Smooth muscle cell (in vitro differentiated cells): Measurements from ENCODE around the gene FRYL. TPM values are rescaled to one million over a fixed set of nuclear protein-coding genes. Genes with fewer than 3 reads are reported as not detected.

Source experiments
- DNase-seq: peaks from one replicate; lab custom pipeline; 2025; ENCODE audit not compliant: unreplicated experiment; lab: John Stamatoyannopoulos, UW
- H2AFZ ChIP-seq: fragments of 200-600 bp; sonication (generic); 2 replicates; pipeline ENCODE4 v1.6.0; 2016; ENCODE audit warnings: antibody characterized with exemption, low read depth, mild to moderate bottlenecking
- H3F3A ChIP-seq: fragments of 200-600 bp; sonication (generic); 2 replicates; pipeline ENCODE4 v1.6.0; 2017; ENCODE audit warnings: antibody characterized with exemption, low read depth
- H3K27ac ChIP-seq: fragments of 200-600 bp; sonication (generic); 2 replicates; pipeline ENCODE4 v1.5.1; 2016; ENCODE audit warnings: low read depth, mild to moderate bottlenecking
- H3K27me3 ChIP-seq: fragments of 200-600 bp; sonication (generic); 2 replicates; pipeline ENCODE4 v1.6.1; 2016; ENCODE audit warnings: low read depth, mild to moderate bottlenecking
- H3K36me3 ChIP-seq: fragments of 200-600 bp; sonication (generic); 2 replicates; pipeline ENCODE4 v1.5.1; 2016; ENCODE audit warnings: low read depth
- H3K4me1 ChIP-seq: fragments of 200-600 bp; sonication (generic); 2 replicates; pipeline ENCODE4 v1.5.1; 2016; ENCODE audit warnings: low read depth
- H3K4me2 ChIP-seq: fragments of 200-600 bp; sonication (generic); 2 replicates; pipeline ENCODE4 v1.6.0; 2016; ENCODE audit warnings: mild to moderate bottlenecking
- H3K4me3 ChIP-seq: fragments of 200-600 bp; sonication (generic); 2 replicates; pipeline ENCODE4 v1.5.1; 2016; ENCODE audit warnings: mild to moderate bottlenecking
- H3K79me2 ChIP-seq: fragments of 200-600 bp; sonication (generic); 2 replicates; pipeline ENCODE4 v1.6.0; 2016; ENCODE audit warnings: low read depth, mild to moderate bottlenecking
- H3K9ac ChIP-seq: fragments of 200-600 bp; sonication (generic); 2 replicates; pipeline ENCODE4 v1.6.0; 2016; ENCODE audit warnings: low read depth
- H3K9me3 ChIP-seq: fragments of 200-600 bp; sonication (generic); replicated peaks from 2 replicates; pipeline ENCODE4 v1.5.1; 2016; ENCODE audit warnings: low read depth
- H4K20me1 ChIP-seq: fragments of 200-600 bp; sonication (generic); 2 replicates; pipeline ENCODE4 v1.6.0; 2016; ENCODE audit warnings: low read depth
- WGBS: methylation state at CpG from one replicate; pipeline ENCODE4 v1.1.7; 2016; ENCODE audit warnings: low lambda C conversion rate; 5-methylcytosine and 5-hydroxymethylcytosine counted together
- polyA plus RNA-seq: library from polyadenylated mRNA; unstranded; fragments of >200 nt; fragmentation: Nextera tagmentation; extraction: Ambion mirVana; gene quantifications from 2 replicates; pipeline ENCODE4 v1.2.1, GENCODE V29; 2016
- total RNA-seq: library from RNA; depleted of rRNA; stranded (reverse); fragments of >200 nt; gene quantifications from 2 replicates; pipeline ENCODE4 v1.2.3, GENCODE V29; 2014
- TF ChIP-seq, protein P1 (sequence below): fragments of 200-600 bp; sonication (generic); IDR thresholded peaks from 2 replicates; pipeline ENCODE4 v1.5.1; 2017; ENCODE audit warnings: borderline replicate concordance, mild to moderate bottlenecking, antibody characterized with exemption; ENCODE audit not compliant: insufficient read depth, poor library complexity, severe bottlenecking

Gene FRYL
- total and polyA plus RNA-seq, 2 experiments from 2014 or later, result 14.9 to 56.6 TPM

DNA sequence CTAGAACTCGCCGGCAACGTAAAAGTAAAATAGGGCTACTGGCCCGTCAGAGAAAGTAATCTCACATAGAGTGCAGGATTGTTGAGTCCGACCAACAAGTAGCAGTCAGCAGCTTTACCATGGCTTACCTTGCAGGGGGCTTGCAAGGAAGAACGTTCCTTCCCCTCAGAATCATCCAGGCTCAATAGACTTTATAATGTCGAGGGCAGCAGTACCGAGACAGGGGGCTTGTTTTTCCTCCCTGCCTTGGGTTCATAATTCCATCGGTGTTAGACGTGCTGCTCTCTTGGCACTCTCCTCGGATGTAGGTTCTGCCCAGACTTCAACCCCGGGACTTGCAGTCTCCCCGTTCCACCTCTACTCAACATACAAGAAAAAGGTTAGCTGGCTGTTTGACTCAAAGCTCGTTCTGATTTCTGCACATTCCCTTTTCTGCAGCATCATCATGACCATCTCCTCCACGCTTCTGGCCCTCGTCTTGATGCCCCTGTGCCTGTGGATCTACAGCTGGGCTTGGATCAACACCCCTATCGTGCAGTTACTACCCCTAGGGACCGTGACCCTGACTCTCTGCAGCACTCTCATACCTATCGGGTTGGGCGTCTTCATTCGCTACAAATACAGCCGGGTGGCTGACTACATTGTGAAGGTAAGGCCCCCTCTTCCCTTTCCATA is 295.4 kb downstream of the FRYL start:
- no peaks in the 10 kb centered on the region for H3K4me1 ChIP-seq
- no peaks in the 10 kb centered on the region for H3K9me3 ChIP-seq
- no peak overlapping the region for H3K4me3 ChIP-seq
- no peak overlapping the region for H3K4me2 ChIP-seq
- H3K36me3 ChIP-seq, result no peaks in the 10 kb centered on the region
- DNase-seq, result no peak
- H3K27me3 ChIP-seq, result peaks cover 100% of the 10 kb centered on the region
- H3K27ac ChIP-seq, result no peak overlapping the region
- no peaks in the 10 kb centered on the region for H3K79me2 ChIP-seq
- H3F3A ChIP-seq, result no peaks in the 10 kb centered on the region
- TF ChIP-seq, protein P1, sequence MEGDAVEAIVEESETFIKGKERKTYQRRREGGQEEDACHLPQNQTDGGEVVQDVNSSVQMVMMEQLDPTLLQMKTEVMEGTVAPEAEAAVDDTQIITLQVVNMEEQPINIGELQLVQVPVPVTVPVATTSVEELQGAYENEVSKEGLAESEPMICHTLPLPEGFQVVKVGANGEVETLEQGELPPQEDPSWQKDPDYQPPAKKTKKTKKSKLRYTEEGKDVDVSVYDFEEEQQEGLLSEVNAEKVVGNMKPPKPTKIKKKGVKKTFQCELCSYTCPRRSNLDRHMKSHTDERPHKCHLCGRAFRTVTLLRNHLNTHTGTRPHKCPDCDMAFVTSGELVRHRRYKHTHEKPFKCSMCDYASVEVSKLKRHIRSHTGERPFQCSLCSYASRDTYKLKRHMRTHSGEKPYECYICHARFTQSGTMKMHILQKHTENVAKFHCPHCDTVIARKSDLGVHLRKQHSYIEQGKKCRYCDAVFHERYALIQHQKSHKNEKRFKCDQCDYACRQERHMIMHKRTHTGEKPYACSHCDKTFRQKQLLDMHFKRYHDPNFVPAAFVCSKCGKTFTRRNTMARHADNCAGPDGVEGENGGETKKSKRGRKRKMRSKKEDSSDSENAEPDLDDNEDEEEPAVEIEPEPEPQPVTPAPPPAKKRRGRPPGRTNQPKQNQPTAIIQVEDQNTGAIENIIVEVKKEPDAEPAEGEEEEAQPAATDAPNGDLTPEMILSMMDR, result no peak
- H2AFZ ChIP-seq, result no peak overlapping the region
- no peak overlapping the region for H3K9ac ChIP-seq
- WGBS, result 66% methylated on average over 22 of the region's 22 CpGs
- H4K20me1 ChIP-seq, result no peaks in the 10 kb centered on the region

DNA sequence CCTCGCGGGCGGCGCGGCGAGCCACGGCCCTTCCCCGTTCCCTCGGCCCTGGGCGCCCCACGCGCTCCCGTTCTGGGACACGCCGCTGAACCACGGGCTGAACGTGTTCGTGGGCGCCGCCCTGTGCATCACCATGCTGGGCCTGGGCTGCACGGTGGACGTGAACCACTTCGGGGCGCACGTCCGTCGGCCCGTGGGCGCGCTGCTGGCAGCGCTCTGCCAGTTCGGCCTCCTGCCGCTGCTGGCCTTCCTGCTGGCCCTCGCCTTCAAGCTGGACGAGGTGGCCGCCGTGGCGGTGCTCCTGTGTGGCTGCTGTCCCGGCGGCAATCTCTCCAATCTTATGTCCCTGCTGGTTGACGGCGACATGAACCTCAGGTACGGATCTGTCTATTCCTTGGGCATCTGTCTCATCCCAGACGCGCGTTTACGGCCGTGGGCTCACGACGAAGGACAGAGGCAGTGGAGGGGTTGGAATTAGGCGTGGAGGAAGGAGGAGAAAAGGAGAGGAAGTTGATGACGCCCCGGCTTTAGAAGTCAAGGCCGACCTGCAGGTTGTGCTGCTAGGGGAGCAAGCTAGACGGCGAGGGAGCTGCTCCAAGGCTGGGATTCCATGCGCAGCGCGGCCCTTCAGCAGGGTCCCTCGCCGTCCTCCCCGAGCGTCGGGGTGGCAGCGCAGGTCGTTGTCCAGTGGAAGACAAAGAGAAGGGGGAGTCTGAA is 296.1 kb downstream of the FRYL start:
- Histone ChIP-seq H3F3A (no peaks in the 10 kb centered on the region), H2AFZ (no peak overlapping the region), H3K36me3 (no peaks in the 10 kb centered on the region), H3K79me2 (no peaks in the 10 kb centered on the region), H3K27me3 (peaks cover 100% of the 10 kb centered on the region), H3K9me3 (no peaks in the 10 kb centered on the region), H4K20me1 (no peaks in the 10 kb centered on the region), H3K27ac (no peak overlapping the region), H3K9ac (no peak overlapping the region), H3K4me3 (peak overlapping the region; percentile 42), H3K4me1 (no peaks in the 10 kb centered on the region), H3K4me2 (peak overlapping the region; percentile 84)
- 23% methylated on average over 58 of the region's 66 CpGs for WGBS
- TF ChIP-seq, protein P1, result no peak
- DNase-seq, result no peak

DNA sequence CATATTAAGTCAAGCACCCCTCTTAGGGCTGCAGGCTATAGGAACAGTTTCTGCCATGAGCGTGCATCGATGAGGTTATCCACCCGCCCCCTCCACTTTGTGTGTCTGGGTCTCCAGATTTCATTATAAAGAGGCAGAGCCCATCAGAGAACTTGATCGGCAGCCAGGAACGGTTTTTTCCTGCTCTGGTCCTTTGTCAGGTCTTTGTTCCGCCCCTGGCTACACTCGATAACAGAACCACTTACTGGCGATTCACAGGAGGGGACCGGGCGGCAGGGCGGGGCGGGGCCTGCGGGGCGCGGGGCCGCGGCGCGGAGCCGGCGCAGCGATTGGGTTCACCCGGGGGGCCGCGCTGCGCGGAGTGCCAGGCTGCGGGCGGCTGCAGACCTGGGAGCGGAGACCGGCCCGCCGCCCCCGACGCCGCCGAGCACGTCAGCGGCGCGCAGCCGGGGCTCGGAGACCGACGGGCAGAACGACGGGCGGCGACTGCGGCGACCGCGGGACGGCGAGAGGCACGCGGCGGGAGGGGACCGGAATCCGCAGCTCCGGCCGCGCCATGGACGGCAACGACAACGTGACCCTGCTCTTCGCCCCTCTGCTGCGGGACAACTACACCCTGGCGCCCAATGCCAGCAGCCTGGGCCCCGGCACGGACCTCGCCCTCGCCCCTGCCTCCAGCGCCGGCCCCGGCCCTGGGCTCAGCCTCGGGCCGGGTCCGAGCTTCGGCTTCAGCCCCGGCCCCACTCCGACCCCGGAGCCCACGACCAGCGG is 296.9 kb downstream of the FRYL start, which contains the start of gene SLC10A4:
SLC10A4 (plus strand) TSS at position 338 of the 771 bp plus-strand sequence; CDS start at position 557, 219 bp downstream.
- 5% methylated on average over 48 of the region's 85 CpGs for WGBS

More for the DNA sequence above, 296.9 kb downstream of the FRYL start, which contains the start of gene SLC10A4:
- Histone ChIP-seq H3K36me3 (no peaks in the 10 kb centered on the region), H4K20me1 (no peaks in the 10 kb centered on the region), H3K9ac (no peak within 1 kb of the TSS), H3K4me1 (no peaks in the 10 kb centered on the region), H2AFZ (no peak within 1 kb of the TSS), H3K27me3 (peaks cover 95% of the 10 kb centered on the region), H3K27ac (no peak within 1 kb of the TSS), H3K79me2 (no peaks in the 10 kb centered on the region), H3K9me3 (no peaks in the 10 kb centered on the region), H3F3A (no peaks in the 10 kb centered on the region), H3K4me2 (peak within 1 kb of the TSS; percentile 84), H3K4me3 (peak within 1 kb of the TSS; percentile 42)
- TF ChIP-seq, protein P1, result no peak
- no peak for DNase-seq
